Epithelial cell of prostate (primary cell): ENCODE results near the gene REEP5.
"Not testable (repeated sequence)": the region's sequence is repeated elsewhere in the genome, so short reads cannot be mapped to it uniquely, and the experiment has no call there.

Experiments
- DNase-seq: peaks from one replicate; pipeline ENCODE4 v3.0.0-alpha.2; 2011; ENCODE audit warnings: low read depth, low spot score
- H3K27ac ChIP-seq: fragments of 450-650 bp; 2 replicates; pipeline ENCODE4 v1.5.1; 2017; ENCODE audit warnings: mild to moderate bottlenecking

The REEP5 gene

GRCh38 chr5:112895682-112896081 is 26.3 kb downstream of the REEP5 start:
- H3K27ac ChIP-seq: no peak overlapping the region
- no peak for DNase-seq

GRCh38 chr5:112892776-112893175 is 29.3 kb downstream of the REEP5 start:
- DNase-seq: no peak

GRCh38 chr5:112892066-112892465 is 30.0 kb downstream of the REEP5 start:
- not testable (repeated sequence) for DNase-seq, H3K27ac ChIP-seq

More at GRCh38 chr5:112892776-112893175, 29.3 kb downstream of the REEP5 start:
- no peak overlapping the region for H3K27ac ChIP-seq

- no peak overlapping the region for H3K27ac ChIP-seq
- DNase-seq: no peak
Observed at GRCh38 chr5:112886975-112887374, 35.1 kb downstream of the REEP5 start.

- DNase-seq: no peak
- no peak overlapping the region for H3K27ac ChIP-seq
Observed at GRCh38 chr5:112885001-112885400, 37.0 kb downstream of the REEP5 start.

GRCh38 chr5:112883192-112883591 is 38.8 kb downstream of the REEP5 start:
- H3K27ac ChIP-seq: no peak overlapping the region
- DNase-seq: no peak

GRCh38 chr5:112880219-112880964 is 41.6 kb downstream of the REEP5 start:
- H3K27ac ChIP-seq: no peak overlapping the region
- no peak for DNase-seq

- DNase-seq: peak; percentile 39
- peak overlapping the region; percentile 39 for H3K27ac ChIP-seq
Observed at GRCh38 chr5:112878760-112879159, 43.3 kb downstream of the REEP5 start.

- H3K27ac ChIP-seq: peak overlapping the region; percentile 39
- DNase-seq: no peak
Observed at GRCh38 chr5:112878101-112878500, 43.9 kb downstream of the REEP5 start.

GRCh38 chr5:112876362-112876761 is 45.7 kb downstream of the REEP5 start:
- DNase-seq: no peak
- H3K27ac ChIP-seq: peak overlapping the region; percentile 43

- H3K27ac ChIP-seq: no peak overlapping the region
- no peak for DNase-seq
Observed at GRCh38 chr5:112870966-112871365, 51.1 kb downstream of the REEP5 start.

GRCh38 chr5:112869948-112870347 is 52.1 kb downstream of the REEP5 start:
- no peak overlapping the region for H3K27ac ChIP-seq
- no peak for DNase-seq

GRCh38 chr5:112867411-112867810 is 54.6 kb downstream of the REEP5 start:
- H3K27ac ChIP-seq: no peak overlapping the region
- DNase-seq: no peak

GRCh38 chr5:112866739-112867138 is 55.3 kb downstream of the REEP5 start:
- DNase-seq: no peak

GRCh38 chr5:112865128-112865527 is 56.9 kb downstream of the REEP5 start:
- DNase-seq: no peak

More at GRCh38 chr5:112866739-112867138, 55.3 kb downstream of the REEP5 start:
- H3K27ac ChIP-seq: no peak overlapping the region

GRCh38 chr5:112863549-112863948 is 58.5 kb downstream of the REEP5 start:
- H3K27ac ChIP-seq: no peak overlapping the region
- DNase-seq: no peak

More at GRCh38 chr5:112865128-112865527, 56.9 kb downstream of the REEP5 start:
- H3K27ac ChIP-seq: no peak overlapping the region

GRCh38 chr5:112862085-112862484 is 59.9 kb downstream of the REEP5 start:
- H3K27ac ChIP-seq: peak overlapping the region; percentile 77
- DNase-seq: no peak

GRCh38 chr5:112861638-112861985 is 60.4 kb downstream of the REEP5 start:
- peak overlapping the region; percentile 77 for H3K27ac ChIP-seq
- DNase-seq: no peak

- peak; percentile 92 for DNase-seq
- peak within 1 kb of the TSS; percentile 77 for H3K27ac ChIP-seq
Observed at GRCh38 chr5:112860929-112861637, 60.9 kb downstream of the REEP5 start, which contains the start of gene SRP19. Gene SRP19 (plus strand): TSS chr5:112861287. CDS start chr5:112861377, 90 bp downstream.

GRCh38 chr5:112860571-112860928 is 61.5 kb downstream of the REEP5 start:
- peak overlapping the region; percentile 77 for H3K27ac ChIP-seq
- not testable (repeated sequence) for DNase-seq

GRCh38 chr5:112857866-112858265 is 64.2 kb downstream of the REEP5 start:
- DNase-seq: no peak
- no peak overlapping the region for H3K27ac ChIP-seq
